Measurements from ENCODE around the gene LRMDA. TPM values are rescaled to one million over a fixed set of nuclear protein-coding genes. Genes with fewer than 3 reads are reported as not detected.
"Not testable (repeated sequence)": the region's sequence is repeated elsewhere in the genome, so short reads cannot be mapped to it uniquely, and the experiment has no call there.

LRMDA gene
- total RNA-seq, 2 donors from 2014 or later, result not detected

DNA sequence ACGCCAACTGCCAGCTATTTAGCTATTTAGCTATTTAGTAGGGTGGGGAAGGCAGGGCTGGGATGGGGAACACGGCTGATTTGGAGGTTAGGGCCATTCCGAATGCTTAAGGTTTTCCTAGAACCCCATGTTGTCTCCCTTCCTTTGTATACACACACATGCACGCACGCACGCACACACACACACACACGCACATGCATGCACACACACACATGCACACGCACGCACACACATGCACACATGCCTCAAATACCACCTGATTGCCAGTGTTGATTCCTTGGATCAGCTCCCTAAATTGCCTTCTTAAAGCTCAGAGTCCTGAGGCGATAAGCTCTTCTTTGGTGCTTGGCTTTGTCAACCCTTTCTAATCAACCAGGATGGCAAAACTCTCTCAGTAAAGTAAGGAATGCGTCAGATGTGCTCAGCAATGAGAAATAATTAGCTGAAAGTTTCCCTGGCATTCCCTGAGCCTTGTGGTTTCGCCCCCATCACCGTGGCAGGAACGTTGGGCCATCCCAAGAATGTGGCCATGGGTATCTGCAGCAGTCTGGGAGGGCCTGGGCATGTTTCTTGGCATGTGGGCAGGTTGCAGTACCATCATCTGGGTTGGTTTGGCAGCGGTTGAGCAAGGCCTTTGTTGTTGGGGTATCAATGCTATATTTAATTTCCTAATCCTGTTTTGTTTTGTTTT is 305.6 kb downstream of the LRMDA start:
- Mint-ChIP-seq H3K27ac (no peak overlapping the region), H3K9me3 (peaks cover 0 to 1% of the 10 kb centered on the region in 2 donors), H3K36me3 (no peaks in the 10 kb centered on the region)
- ATAC-seq (no peak), DNase-seq (ENCODE audit: low spot score in 2 of 2) (no peak)

DNA sequence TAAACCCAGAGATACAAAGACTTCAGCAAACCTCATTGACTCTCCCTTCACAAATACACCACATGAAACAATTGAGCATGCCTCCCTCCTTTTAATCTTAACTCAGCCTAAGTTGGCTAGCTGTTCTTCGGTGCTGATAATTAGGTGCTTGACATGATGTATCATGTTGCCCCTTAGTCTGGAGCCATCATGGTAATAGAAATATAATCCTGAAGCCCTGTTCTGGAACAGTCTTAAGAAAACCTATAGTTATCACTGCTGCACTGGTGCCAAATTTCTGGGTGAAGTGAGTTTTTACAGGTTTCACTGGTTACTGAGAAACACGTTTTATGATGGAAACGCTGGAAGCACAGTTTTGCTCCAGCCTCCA is 306.1 kb downstream of the LRMDA start:
- DNase-seq (ENCODE audit: low spot score in 2 of 2), result no peak
- no peak overlapping the region for H3K27ac Mint-ChIP-seq
- no peak for ATAC-seq
- H3K9me3 Mint-ChIP-seq, result peaks cover 0 to 3% of the 10 kb centered on the region in 2 donors
- no peaks in the 10 kb centered on the region for H3K36me3 Mint-ChIP-seq

DNA sequence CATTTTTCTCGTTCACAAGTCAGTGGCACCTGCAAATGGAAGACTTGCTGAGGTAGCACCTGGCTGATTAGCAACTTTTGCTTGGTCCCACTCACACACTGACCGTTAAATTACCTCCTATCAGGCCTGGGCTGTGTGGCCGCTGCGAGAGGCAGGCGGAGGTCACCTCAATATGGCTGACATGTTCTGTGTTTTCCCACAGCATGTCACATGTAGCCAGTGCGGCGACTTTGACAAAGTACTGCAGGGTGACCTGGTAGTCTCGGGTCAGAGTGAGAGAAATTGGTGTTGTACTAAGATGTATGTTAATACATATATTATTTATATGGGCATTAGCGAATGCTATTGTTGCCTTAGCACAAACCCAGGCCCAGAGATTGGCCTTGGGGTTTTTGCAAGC is 307.5 kb downstream of the LRMDA start:
- Mint-ChIP-seq H3K27ac (no peak overlapping the region), H3K36me3 (no peaks in the 10 kb centered on the region), H3K9me3 (peaks cover 0 to 3% of the 10 kb centered on the region in 2 donors)
- ATAC-seq (no peak), DNase-seq (ENCODE audit: low spot score in 2 of 2) (no peak)

DNA sequence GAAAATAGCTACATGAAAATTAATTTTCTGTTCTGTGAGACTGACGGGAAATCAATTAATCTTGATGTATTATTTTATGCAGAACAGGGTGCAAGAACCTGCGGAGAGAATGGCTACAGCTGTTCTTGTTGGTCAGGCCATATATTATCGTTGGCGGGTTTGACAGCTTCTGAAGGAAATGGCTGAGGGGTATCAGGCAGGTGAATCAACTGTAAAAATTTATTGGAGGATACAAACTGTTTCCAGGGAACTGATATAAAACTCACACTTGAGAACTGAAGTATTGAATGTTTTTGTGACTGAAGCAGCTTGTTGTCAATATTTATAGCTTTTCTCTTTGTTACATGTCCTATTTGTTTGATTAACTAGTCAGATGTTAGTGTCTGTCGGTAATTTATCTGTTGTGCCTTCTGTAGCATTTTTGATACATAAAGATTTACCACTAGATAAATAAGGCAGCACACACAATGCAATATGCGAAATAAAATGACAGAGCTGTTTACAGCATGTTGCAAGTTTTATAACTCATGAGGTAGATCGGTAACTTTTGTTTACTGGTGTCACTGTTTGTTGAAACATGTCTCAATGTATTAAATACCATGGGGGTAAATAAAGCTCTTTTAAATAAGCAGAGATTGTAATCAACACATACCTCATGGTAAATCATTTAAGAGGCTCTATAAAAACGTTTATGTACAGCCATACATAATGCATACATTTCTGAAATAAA is 308.2 kb downstream of the LRMDA start:
- H3K27ac Mint-ChIP-seq, result no peak overlapping the region
- ATAC-seq, result no peak
- no peak for DNase-seq (ENCODE audit: low spot score in 2 of 2)

DNA sequence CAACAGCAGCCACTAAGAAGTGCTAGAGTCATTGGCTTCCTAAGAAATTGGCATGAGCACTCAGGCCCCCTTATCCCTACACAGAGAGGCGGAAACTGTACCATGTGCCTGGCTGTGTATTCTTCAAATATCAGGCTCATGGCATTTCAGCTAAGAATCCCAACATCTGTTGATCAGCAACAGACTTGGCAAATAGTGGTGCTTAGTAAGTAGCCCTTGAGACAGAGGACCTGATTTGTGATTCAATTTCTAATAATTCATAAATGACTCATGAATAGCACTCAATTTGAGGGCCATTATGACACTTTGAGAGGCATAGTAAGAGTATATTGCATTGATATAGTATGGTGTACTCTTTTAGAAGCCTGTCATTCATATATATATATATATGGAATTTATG is 309.1 kb downstream of the LRMDA start:
- DNase-seq (ENCODE audit: low spot score in 2 of 2) (no peak), ATAC-seq (no peak)
- H3K9me3 Mint-ChIP-seq, result peaks cover 0 to 3% of the 10 kb centered on the region in 2 donors
- no peaks in the 10 kb centered on the region for H3K36me3 Mint-ChIP-seq
- H3K27ac Mint-ChIP-seq, result no peak overlapping the region

More for the DNA sequence above, 308.2 kb downstream of the LRMDA start:
- Mint-ChIP-seq H3K9me3 (peaks cover 0 to 3% of the 10 kb centered on the region in 2 donors), H3K36me3 (no peaks in the 10 kb centered on the region)

DNA sequence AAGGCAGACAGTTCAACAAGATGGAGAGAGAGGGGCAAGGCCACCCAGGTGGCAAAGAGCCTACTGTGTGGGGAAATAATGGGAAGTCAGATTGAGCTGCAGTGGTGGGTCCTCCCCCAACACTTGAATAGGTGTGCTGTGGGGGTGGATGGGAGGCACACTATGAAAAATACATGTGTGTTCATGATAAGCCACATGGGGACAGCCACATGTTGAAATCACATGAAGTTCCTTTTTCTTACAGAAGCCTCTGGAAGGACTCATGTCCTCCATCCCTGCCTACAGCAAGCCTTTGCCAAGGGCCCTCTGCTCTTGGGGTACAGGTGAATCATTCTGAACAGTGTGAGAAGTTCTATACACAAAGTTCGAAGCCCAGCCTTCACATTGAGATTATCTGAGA is 310.9 kb downstream of the LRMDA start:
- DNase-seq (ENCODE audit: low spot score in 2 of 2) (no peak), ATAC-seq (no peak)
- Mint-ChIP-seq H3K9me3 (peaks cover 0 to 3% of the 10 kb centered on the region in 2 donors), H3K27ac (no peak overlapping the region), H3K36me3 (no peaks in the 10 kb centered on the region)

DNA sequence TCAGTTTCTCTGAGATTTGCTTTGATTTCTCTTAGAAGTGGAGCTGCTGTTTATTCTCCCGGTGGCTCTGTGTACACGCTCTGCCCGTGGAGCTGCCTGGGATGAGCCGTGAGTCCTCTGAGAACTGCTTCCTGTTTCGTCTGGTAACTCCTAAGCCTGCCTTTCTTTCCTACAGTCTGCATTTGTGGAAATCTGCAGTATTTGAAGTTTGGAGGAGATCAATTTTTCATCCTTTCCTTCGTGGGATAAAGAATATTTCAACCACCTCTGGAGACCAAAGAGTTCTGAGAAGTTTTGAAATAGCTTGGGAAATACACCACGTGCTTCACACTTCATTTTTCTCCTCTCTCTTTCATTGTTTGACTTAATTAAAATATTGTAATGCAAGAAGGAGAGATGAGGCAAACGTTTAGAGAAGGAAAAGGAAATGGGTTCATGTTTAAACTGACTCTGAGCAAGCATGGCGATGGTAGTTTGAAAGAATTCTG is 311.9 kb downstream of the LRMDA start:
- H3K36me3 Mint-ChIP-seq, result no peaks in the 10 kb centered on the region
- peaks cover 0 to 3% of the 10 kb centered on the region in 2 donors for H3K9me3 Mint-ChIP-seq
- ATAC-seq, result no peak
- no peak overlapping the region for H3K27ac Mint-ChIP-seq
- DNase-seq (ENCODE audit: low spot score in 2 of 2), result no peak

DNA sequence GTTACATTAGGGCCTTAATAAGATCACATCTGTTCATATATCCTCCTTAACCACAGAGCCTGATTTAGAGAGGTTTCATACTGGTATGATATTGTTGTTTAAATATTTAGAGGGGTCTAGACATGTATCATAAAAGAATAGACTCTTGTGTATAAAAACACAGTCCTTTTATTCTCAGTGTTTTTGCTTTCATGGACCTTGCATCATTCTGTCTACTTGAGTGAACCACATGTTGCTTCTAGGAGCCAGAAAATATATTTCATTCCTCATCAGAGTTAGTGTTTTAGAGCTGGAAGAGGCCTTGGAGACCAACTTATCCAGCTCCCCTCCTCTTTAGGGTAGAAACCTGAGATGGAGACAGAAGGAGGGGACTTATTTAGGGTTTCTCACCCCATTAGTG is 312.8 kb downstream of the LRMDA start:
- ATAC-seq, result no peak
- Mint-ChIP-seq H3K27ac (no peak overlapping the region), H3K9me3 (peaks cover 0 to 3% of the 10 kb centered on the region in 2 donors), H3K36me3 (no peaks in the 10 kb centered on the region)
- DNase-seq (ENCODE audit: low spot score in 2 of 2), result no peak

DNA sequence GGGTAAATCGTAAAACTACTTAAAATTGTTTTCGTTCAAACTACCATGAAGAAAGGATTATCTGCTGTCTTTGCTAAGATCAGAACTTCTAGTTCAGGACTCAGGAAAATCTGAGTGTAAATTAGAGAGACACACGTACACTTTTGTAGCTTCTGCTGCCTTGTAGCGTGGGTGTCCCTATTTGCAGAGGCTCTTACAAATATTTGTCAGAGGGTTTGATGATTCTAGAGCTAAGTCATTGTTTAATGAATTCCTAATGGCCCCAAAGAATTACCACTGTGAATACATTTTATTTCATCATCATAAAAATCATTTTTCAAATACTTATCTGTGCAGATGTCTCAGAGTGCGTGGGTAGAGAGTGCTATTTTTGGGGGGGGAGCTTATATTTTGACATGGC is 314.9 kb downstream of the LRMDA start:
- no peak for ATAC-seq
- no peak for DNase-seq (ENCODE audit: low spot score in 2 of 2)
- Mint-ChIP-seq H3K9me3 (peaks cover 0 to 3% of the 10 kb centered on the region in 2 donors), H3K27ac (no peak overlapping the region), H3K36me3 (no peaks in the 10 kb centered on the region)

DNA sequence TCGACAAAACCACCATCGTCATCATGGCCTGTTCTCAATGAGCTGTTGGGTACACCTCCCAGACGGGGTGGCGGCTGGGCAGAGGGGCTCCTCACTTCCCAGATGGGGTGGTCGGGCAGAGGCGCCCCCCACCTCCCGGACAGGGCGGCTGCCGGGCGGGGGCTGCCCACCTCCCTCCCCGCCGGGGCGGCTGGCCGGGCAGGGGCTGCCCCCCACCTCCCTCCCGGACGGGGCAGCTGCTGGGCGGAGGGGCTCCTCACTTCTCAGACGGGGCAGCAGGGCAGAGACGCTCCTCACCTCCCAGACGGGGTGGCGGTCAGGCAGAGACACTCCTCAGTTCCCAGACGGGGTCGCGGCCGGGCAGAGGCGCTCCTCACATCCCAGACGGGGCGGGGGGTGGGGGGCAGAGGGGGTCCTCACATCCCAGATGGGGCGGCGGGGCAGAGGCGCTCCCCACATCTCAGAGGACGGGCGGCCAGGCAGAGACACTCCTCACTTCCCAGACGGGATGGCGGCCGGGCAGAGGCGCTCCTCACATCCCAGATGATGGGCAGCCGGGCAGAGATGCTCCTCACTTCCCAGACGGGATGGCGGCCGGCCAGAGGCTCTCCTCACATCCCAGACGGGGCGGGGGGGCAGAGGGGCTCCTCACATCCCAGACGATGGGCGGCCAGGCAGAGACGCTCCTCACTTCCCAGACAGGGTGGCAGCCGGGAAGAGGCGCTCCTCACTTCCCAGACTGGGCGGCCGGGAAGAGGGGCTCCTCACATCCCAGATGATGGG is 318.9 kb downstream of the LRMDA start:
- H3K27ac Mint-ChIP-seq; ATAC-seq; DNase-seq (ENCODE audit: low spot score in 2 of 2); H3K36me3 Mint-ChIP-seq; H3K9me3 Mint-ChIP-seq: not testable (repeated sequence)

DNA sequence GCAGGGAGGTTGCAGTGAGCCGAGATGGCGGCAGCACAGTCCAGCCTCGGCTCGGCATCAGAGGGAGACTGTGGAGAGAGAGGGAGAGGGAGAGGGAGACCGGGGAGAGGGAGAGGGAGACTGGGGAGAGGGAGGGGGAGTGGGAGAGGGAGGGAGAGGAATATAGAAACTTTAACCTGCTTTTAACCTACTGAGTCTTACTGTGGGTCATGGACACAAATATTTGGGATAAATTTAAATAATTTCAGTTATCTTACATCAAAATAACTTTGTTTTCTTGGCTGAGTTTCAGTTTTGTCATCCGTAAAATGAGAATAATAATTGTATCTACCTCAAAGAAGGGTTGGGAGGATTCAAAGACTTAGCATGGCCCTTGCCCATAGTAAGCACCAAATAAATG is 319.8 kb downstream of the LRMDA start:
- no peak for ATAC-seq
- Mint-ChIP-seq H3K36me3 (no peaks in the 10 kb centered on the region), H3K9me3 (no peaks in the 10 kb centered on the region), H3K27ac (no peak overlapping the region)
- no peak for DNase-seq (ENCODE audit: low spot score in 2 of 2)

DNA sequence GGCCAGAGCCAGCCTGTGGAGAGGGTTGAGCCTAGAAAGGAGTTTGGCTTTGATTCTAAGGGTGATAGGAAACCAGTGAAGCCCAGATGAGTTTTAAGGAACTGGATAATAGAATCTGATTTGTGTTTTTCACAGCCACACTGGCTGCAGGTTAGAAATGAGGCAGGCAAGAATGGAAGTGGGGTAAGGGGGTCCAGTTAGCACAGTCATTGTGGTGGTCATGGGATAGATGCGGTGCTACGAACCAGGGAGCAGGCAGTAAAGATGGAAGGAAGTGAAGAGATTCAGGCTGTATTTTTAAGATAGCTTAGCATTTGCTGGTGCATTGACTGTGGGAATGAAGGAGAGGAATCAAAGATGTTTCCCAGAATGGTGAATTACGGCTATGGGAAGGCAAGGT is 322.2 kb downstream of the LRMDA start:
- Mint-ChIP-seq H3K9me3 (no peaks in the 10 kb centered on the region), H3K27ac (no peak overlapping the region), H3K36me3 (no peaks in the 10 kb centered on the region)
- no peak for DNase-seq (ENCODE audit: low spot score in 2 of 2)
- ATAC-seq, result no peak

DNA sequence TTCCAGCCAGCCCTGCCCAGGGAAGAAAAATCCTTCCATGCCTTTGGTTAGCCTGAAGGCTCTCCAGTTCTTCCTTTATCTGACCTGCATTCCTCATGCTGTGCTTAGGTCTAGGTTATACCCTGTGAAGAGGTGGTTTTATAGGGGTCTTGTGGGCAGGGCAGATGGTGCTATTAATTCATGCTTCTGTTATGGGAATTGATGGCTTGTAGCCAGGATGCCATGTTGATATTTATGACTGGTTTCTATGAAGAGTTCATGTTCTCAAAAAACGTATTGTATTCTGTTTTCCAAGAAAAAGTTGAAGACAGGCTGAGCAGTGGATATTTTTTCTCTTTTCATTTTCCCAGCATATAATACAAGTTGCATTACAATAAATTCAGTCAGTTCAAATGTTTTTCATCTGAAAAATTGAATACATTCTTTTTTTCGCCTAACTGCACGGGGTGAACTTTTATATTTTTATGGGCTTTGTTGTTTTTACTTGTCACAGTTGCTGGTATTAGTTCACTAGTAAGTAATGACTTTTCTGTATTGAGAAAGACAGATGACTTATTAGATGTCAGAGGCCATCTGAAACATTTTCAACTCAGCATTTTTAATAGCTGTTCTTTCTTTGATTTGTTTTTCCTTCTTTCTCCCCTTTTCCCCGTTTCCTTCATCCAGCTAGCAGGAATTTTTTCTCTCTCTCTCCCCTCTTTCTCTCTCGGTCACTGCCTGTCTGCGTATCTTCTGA is 322.8 kb downstream of the LRMDA start:
- H3K27ac Mint-ChIP-seq, result no peak overlapping the region
- ATAC-seq (no peak), DNase-seq (ENCODE audit: low spot score in 2 of 2) (no peak)
- no peaks in the 10 kb centered on the region for H3K9me3 Mint-ChIP-seq
- H3K36me3 Mint-ChIP-seq, result no peaks in the 10 kb centered on the region

DNA sequence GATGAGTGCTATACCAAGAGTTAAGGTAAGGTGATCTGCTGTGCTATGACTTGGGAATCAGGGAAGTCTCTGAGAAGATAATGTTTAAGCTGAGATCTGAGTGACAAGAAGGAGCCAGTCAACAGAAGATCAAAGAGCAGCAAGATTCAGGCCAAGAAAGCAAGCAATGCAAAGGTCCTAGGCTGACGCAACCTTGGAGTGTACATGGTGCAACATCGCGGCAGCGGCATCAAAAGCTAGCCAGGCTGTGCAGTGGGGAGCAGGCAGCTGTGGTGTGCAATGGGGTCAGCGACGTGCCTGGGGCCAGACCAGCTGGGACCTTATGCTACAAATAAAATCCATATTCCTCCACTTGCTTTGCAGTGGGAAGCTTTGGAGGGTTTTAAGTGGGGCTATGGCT is 324.1 kb downstream of the LRMDA start:
- Mint-ChIP-seq H3K9me3 (no peaks in the 10 kb centered on the region), H3K36me3 (no peaks in the 10 kb centered on the region), H3K27ac (no peak overlapping the region)
- no peak for DNase-seq (ENCODE audit: low spot score in 2 of 2)
- ATAC-seq, result no peak

DNA sequence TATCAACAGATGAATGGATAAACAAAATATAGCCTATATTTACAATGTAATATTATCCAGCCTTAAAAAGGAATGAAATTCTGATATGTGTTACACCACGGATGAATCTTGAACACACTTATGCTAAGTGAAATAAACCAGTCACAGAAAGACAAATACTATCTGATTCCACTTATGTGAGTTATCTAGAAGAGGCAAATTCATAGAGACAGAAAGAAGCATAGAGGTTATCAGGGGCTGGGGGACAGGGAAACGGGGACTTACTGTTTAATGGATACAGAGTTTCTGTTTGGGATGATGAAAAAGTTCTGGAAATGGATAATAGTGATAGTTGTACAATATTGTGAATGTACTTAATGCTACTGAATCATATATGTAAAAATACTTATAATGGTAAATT is 329.9 kb downstream of the LRMDA start:
- no peaks in the 10 kb centered on the region for H3K9me3 Mint-ChIP-seq
- no peak overlapping the region for H3K27ac Mint-ChIP-seq
- ATAC-seq (no peak), DNase-seq (ENCODE audit: low spot score in 2 of 2) (no peak)
- H3K36me3 Mint-ChIP-seq, result no peaks in the 10 kb centered on the region

DNA sequence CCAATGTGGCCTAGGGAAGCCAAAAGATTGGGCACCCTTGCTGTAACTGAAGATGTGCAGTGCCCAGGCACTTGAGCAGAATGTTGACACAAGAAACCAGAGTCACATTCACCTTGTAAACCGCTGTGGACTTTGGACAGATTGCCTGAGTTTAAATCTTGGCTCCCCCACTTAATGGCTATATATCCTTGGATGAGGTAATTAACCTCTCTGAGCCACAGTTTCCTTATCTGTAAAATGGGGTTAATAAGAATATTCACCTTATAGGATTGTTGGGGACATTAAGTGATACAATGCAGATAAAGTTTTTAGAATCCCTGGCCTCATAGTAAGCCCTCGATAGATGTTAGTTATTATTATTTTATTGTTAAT is 331.0 kb downstream of the LRMDA start:
- ATAC-seq (no peak), DNase-seq (ENCODE audit: low spot score in 2 of 2) (no peak)
- peaks cover 0 to 2% of the 10 kb centered on the region in 2 donors for H3K9me3 Mint-ChIP-seq
- H3K36me3 Mint-ChIP-seq, result peaks cover 0 to 1% of the 10 kb centered on the region in 2 donors
- H3K27ac Mint-ChIP-seq, result no peak overlapping the region

DNA sequence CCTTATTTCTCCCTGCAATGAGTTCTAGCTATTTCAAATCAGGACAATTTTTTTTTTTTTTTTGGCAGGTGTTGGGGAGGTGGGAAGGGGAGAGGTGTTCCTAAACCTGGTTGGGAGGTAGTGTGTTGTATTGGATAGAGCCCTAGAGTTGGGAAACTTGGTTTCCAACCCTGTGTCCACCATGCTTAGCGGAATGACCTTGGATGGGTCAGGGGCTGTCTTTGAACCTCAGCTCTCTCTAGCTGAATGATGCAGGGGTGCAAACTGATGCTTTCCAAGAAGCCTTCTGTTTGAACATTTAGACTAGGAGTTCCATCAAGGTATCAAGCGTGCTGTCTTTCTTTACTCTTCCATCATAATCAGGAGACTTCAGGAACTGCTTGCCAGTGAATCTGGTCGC is 332.2 kb downstream of the LRMDA start:
- DNase-seq (ENCODE audit: low spot score in 2 of 2) (no peak), ATAC-seq (no peak)
- Mint-ChIP-seq H3K9me3 (peaks cover 0 to 7% of the 10 kb centered on the region in 2 donors), H3K36me3 (peaks cover 0 to 7% of the 10 kb centered on the region in 2 donors), H3K27ac (no peak overlapping the region)
